OCI-LY3 (cell line): Measurements from ENCODE around the gene LOXL1.

Experiments
- EZH2phosphoT487 ChIP-seq: fragments of 200-600 bp; shearing (Covaris generic); IDR thresholded peaks from 2 replicates; pipeline ENCODE4 v1.6.1; 2018; ENCODE audit warnings: antibody characterized with exemption, mixed run types, low read depth
- TF ChIP-seq, protein P1 (sequence below): fragments of 200-600, 300-600 bp; sonication (generic); IDR thresholded peaks from 2 replicates; pipeline ENCODE4 v1.5.1; 2014; ENCODE audit warnings: antibody characterized with exemption, low read length, low read depth

DNA sequence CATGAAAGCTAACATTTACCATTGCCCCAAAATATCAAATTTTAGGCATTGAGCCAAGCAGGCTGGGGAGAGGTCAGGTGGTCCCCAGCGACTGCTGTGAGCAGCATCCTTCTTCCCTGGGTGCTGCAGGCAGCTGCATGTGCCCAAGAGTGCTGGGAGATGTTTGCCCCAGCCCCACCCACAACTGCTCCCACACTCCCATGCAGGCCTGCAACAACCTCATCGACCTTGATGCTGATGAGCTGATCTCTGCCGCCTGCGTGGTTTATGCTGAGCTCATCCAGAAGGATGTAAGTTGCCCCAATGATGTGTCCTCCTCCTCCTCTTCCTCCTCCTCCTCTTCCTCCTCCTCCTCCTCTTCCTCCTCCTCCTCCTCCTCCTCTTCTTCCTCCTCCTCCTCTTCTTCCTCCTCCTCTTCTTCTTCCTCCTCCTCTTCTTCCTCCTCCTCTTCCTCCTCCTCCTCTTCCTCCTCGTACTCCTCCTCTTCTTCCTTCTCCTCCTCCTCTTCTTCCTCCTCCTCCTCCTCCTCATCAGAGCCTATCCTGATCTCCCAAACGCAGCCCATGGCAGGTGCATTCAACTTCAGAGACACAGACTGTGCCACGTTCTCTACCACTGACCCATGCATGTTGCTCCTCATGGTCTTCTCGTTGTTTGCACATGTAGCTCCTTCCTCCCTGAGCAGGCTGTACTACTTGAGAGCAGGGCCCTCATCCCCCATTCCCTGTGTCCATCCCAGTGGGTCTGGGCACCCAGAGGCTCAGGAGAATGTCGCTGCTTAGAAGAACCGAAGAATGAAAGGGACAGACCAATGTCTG is 37.8 kb upstream of the LOXL1 start:
- TF ChIP-seq, protein P1, sequence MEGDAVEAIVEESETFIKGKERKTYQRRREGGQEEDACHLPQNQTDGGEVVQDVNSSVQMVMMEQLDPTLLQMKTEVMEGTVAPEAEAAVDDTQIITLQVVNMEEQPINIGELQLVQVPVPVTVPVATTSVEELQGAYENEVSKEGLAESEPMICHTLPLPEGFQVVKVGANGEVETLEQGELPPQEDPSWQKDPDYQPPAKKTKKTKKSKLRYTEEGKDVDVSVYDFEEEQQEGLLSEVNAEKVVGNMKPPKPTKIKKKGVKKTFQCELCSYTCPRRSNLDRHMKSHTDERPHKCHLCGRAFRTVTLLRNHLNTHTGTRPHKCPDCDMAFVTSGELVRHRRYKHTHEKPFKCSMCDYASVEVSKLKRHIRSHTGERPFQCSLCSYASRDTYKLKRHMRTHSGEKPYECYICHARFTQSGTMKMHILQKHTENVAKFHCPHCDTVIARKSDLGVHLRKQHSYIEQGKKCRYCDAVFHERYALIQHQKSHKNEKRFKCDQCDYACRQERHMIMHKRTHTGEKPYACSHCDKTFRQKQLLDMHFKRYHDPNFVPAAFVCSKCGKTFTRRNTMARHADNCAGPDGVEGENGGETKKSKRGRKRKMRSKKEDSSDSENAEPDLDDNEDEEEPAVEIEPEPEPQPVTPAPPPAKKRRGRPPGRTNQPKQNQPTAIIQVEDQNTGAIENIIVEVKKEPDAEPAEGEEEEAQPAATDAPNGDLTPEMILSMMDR: no peak
- TF ChIP-seq EZH2phosphoT487: no peak
